Retinal pigment epithelial cell (primary cell): Measurements from ENCODE around the gene ZFPM1.

Source experiments
- DNase-seq: peaks from one replicate; pipeline ENCODE4 v3.0.0-alpha.2; 2010; ENCODE audit warnings: low read depth
- H3K4me3 ChIP-seq: 2 replicates; pipeline ENCODE4 v1.5.1; 2011; ENCODE audit warnings: mild to moderate bottlenecking, low read length, control low read depth, moderate library complexity
- CTCF ChIP-seq: conservative IDR thresholded peaks from 2 replicates; pipeline ENCODE4 v1.5.1; 2011; ENCODE audit warnings: low read depth, low read length, control low read depth, inconsistent platforms

ZFPM1 gene

GRCh38 chr16:88498576-88499208 is 45.6 kb downstream of the ZFPM1 start:
- no peak overlapping the region for H3K4me3 ChIP-seq
- no peak for DNase-seq
- no peak for TF ChIP-seq CTCF

- no peak for DNase-seq
- no peak for TF ChIP-seq CTCF
- no peak overlapping the region for H3K4me3 ChIP-seq
Measured at GRCh38 chr16:88499292-88499691, 46.2 kb downstream of the ZFPM1 start.

- no peak overlapping the region for H3K4me3 ChIP-seq
- DNase-seq, result no peak
Measured at GRCh38 chr16:88499836-88500251, 46.8 kb downstream of the ZFPM1 start.

GRCh38 chr16:88500255-88500661 is 47.2 kb downstream of the ZFPM1 start:
- DNase-seq, result no peak
- TF ChIP-seq CTCF, result no peak
- H3K4me3 ChIP-seq, result no peak overlapping the region

More at GRCh38 chr16:88499836-88500251, 46.8 kb downstream of the ZFPM1 start:
- TF ChIP-seq CTCF, result no peak

- no peak for TF ChIP-seq CTCF
- no peak for DNase-seq
- H3K4me3 ChIP-seq, result no peak overlapping the region
Measured at GRCh38 chr16:88502371-88502770, 49.3 kb downstream of the ZFPM1 start.

GRCh38 chr16:88502776-88503280 is 49.7 kb downstream of the ZFPM1 start:
- no peak for TF ChIP-seq CTCF
- H3K4me3 ChIP-seq, result no peak overlapping the region
- DNase-seq, result no peak

GRCh38 chr16:88503374-88503770 is 50.3 kb downstream of the ZFPM1 start:
- TF ChIP-seq CTCF, result no peak
- DNase-seq, result no peak
- H3K4me3 ChIP-seq, result no peak overlapping the region
